GM13976 (cell line): Measurements from ENCODE around the gene AAMP.
"Not testable (repeated sequence)": the region's sequence is repeated elsewhere in the genome, so short reads cannot be mapped to it uniquely, and the experiment has no call there.

ENCODE experiments used
- DNase-seq: peaks from one replicate; pipeline ENCODE4 v3.0.0; 2012; ENCODE audit warnings: low spot score
- in situ Hi-C: fragments of 300-500 bp; cut with MboI; formaldehyde crosslinking; loops from one replicate; pipeline ENCODE4 v1.12.0; 2022; ENCODE audit warnings: low sequenced_read_pairs, mixed read lengths, inconsistent platforms; ENCODE audit not compliant: unreplicated experiment
- TF ChIP-seq, protein P1 (sequence below): IDR thresholded peaks from 2 replicates; pipeline ENCODE4 v1.5.1; 2012; ENCODE audit warnings: borderline replicate concordance, mild to moderate bottlenecking; ENCODE audit not compliant: insufficient read depth; ENCODE audit errors: extremely low read depth, missing control alignments, control extremely low read depth

The AAMP gene

GRCh38 chr2:218312267-218312756, 42.4 kb upstream of the AAMP start:
- TF ChIP-seq, protein P1, sequence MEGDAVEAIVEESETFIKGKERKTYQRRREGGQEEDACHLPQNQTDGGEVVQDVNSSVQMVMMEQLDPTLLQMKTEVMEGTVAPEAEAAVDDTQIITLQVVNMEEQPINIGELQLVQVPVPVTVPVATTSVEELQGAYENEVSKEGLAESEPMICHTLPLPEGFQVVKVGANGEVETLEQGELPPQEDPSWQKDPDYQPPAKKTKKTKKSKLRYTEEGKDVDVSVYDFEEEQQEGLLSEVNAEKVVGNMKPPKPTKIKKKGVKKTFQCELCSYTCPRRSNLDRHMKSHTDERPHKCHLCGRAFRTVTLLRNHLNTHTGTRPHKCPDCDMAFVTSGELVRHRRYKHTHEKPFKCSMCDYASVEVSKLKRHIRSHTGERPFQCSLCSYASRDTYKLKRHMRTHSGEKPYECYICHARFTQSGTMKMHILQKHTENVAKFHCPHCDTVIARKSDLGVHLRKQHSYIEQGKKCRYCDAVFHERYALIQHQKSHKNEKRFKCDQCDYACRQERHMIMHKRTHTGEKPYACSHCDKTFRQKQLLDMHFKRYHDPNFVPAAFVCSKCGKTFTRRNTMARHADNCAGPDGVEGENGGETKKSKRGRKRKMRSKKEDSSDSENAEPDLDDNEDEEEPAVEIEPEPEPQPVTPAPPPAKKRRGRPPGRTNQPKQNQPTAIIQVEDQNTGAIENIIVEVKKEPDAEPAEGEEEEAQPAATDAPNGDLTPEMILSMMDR, result no peak
- DNase-seq, result no peak
- in situ Hi-C loops, result no loop called here

GRCh38 chr2:218311541-218312266, 41.8 kb upstream of the AAMP start:
- DNase-seq, in situ Hi-C loops: not testable (repeated sequence)

GRCh38 chr2:218310853-218311540, 41.1 kb upstream of the AAMP start:
- TF ChIP-seq, protein P1, result no peak
- no peak for DNase-seq
- in situ Hi-C loops, result no loop called here

- TF ChIP-seq, protein P1, result no peak
- no peak for DNase-seq
- in situ Hi-C loops, result loop anchor here (10.0 kb wide), 1 partner anchor 47 kb away; the partner anchor contains the start of gene CATIP
Measured at GRCh38 chr2:218307415-218308090, 37.6 kb upstream of the AAMP start.

- in situ Hi-C loops, result loop anchor here (10.0 kb wide), 1 partner anchor 48 kb away; the partner anchor contains the start of gene CATIP
- TF ChIP-seq, protein P1, result no peak
- no peak for DNase-seq
Measured at GRCh38 chr2:218306184-218306920, 36.4 kb upstream of the AAMP start.

DNA sequence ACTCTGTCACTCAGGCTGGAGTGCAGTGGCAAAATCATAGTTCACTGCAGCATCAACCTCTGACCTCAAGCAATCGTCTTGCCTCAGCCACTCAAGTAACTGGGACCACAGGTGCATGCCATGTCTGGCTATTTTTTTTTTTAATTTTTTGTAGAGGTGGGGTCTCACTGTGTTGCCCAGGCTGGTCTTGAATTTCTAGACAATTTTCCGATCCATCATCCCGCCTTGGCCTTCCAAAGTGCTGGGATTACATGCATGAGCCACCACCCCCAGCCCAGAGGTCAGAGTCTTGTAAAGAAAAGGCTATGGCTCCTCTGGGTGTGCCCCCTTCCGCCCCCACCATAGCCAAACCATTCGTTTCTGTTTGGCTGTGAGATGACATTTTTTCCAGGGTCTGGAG, 35.4 kb upstream of the AAMP start:
- TF ChIP-seq, protein P1, result no peak
- in situ Hi-C loops, result loop anchor here (10.0 kb wide), 1 partner anchor 49 kb away; the partner anchor contains the start of gene CATIP
- DNase-seq, result no peak
